Sigmoid colon (tissue), 7 donors: Measurements from ENCODE around the gene GRB7. TPM values are rescaled to one million over a fixed set of nuclear protein-coding genes. Genes with fewer than 3 reads are reported as not detected.

Experiments
- DNase-seq: peaks from one replicate; pipeline ENCODE4 v3.0.0-alpha.2; 2019
- H3K27ac ChIP-seq, 4 donors: fragments of 200-600 bp; sonication (generic); one replicate each; pipeline ENCODE4 v1.5.1; 2016 to 2019; ENCODE audit warnings: mild to moderate bottlenecking in 1 of 4
- H3K27me3 ChIP-seq, 3 donors: fragments of 200-600 bp; sonication (generic); one replicate each; pipeline ENCODE4 v1.5.1; 2019; ENCODE audit warnings: mild to moderate bottlenecking in 1 of 3
- H3K36me3 ChIP-seq, 4 donors: fragments of 200-600 bp; sonication (generic); one replicate each; pipeline ENCODE4 v1.5.1; 2016 to 2019
- H3K4me1 ChIP-seq, 4 donors: fragments of 200-600 bp; sonication (generic); one replicate each; pipeline ENCODE4 v1.5.1; 2017 to 2019
- H3K4me3 ChIP-seq, 4 donors: fragments of 200-600 bp; sonication (generic); one replicate each; pipeline ENCODE4 v1.5.1; 2017 to 2019; ENCODE audit warnings: mild to moderate bottlenecking in 2 of 4, moderate library complexity in 1 of 4
- H3K9me3 ChIP-seq, 4 donors: fragments of 200-600 bp in 3 of 4; sonication (generic) in 3 of 4; one replicate each; pipeline versions ENCODE4 v1.5.1 to v1.6.1; 2013 to 2019
- CTCF ChIP-seq, 4 experiments: fragments of 450-650 bp in 3 of 4; fragments of 200-600 bp in 1 of 4; IDR thresholded peaks; one replicate each; pipeline ENCODE4 v1.5.1; 2016 to 2019; ENCODE audit warnings: antibody characterized with exemption in 4 of 4, mild to moderate bottlenecking in 3 of 4, moderate library complexity in 2 of 4
- EP300 ChIP-seq, 4 donors: sonication (generic); formaldehyde crosslinking; IDR thresholded peaks; one replicate each; pipeline ENCODE4 v1.6.1; 2017; ENCODE audit warnings: antibody characterized with exemption in 4 of 4
- POLR2A ChIP-seq, 2 donors: fragments of 450-650 bp; IDR thresholded peaks; one replicate each; pipeline ENCODE4 v1.6.1; 2016; ENCODE audit warnings: antibody characterized with exemption in 2 of 2, mild to moderate bottlenecking in 2 of 2, moderate library complexity in 2 of 2
- POLR2AphosphoS5 ChIP-seq, 4 donors: sonication (generic); formaldehyde crosslinking; IDR thresholded peaks; one replicate each; pipeline ENCODE4 v1.6.1; 2017; ENCODE audit warnings: antibody characterized with exemption in 4 of 4
- WGBS, 2 donors: extraction: QIAGEN DNeasy Blood & Tissue Kit; methylation state at CpG; one replicate each; pipeline ENCODE4 v1.1.7; 2013; 5-methylcytosine and 5-hydroxymethylcytosine counted together
- intact Hi-C: fragments of 100-400 bp; cut with DNase I; formaldehyde crosslinking; loops from one replicate; pipeline ENCODE4 v1.15.1; 2023
- polyA plus RNA-seq, 3 donors: library from polyadenylated mRNA; stranded (reverse); fragments of 200-250 nt; gene quantifications; one replicate each; pipeline ENCODE4 v1.2.3, GENCODE V29; 2013
- total RNA-seq, 4 donors: library from RNA; depleted of rRNA; stranded (reverse); fragments of >200 nt; gene quantifications; one replicate each; pipeline ENCODE4 v1.1.0, GENCODE V29; 2016
- donor health status: healthy with polysubstance abuse.
- donor health status: Bipolar disorder and iron deficiency.
- donor health status: healthy.

The GRB7 gene
- total and polyA plus RNA-seq, 7 donors, result under 0.01 to 17.9 (median 13.2) TPM; not detected in 3

GRCh38 chr17:39701012-39701783 lies 36.5 kb upstream of the GRB7 start:
- Histone ChIP-seq H3K36me3 (no peaks in the 10 kb centered on the region), H3K27ac (peak overlapping the region; percentile 82 to 86 (median 84)), H3K4me3 (peak overlapping the region; percentile 59 to 93 (median 84)), H3K9me3 (no peaks in the 10 kb centered on the region), H3K27me3 (no peaks in the 10 kb centered on the region), H3K4me1 (peaks cover 0 to 41% (median 32%) of the 10 kb centered on the region in 4 donors)
- TF ChIP-seq EP300 (IDR thresholded peaks at IDR 0.05) (no peak), POLR2A (IDR thresholded peaks at IDR 0.05) (peak in 1 of 2 donors; percentile 77), POLR2AphosphoS5 (IDR thresholded peaks at IDR 0.05) (peak in 1 of 4 donors; percentile 24)
- intact Hi-C loops, result loop anchor here (2.0 kb wide), 1 partner anchor 28 kb away; no protein-coding TSS in a partner anchor
- no peak for DNase-seq
- WGBS, 2 donors, result 6 to 39% methylated on average over 10 of the region's 10 CpGs

DNA sequence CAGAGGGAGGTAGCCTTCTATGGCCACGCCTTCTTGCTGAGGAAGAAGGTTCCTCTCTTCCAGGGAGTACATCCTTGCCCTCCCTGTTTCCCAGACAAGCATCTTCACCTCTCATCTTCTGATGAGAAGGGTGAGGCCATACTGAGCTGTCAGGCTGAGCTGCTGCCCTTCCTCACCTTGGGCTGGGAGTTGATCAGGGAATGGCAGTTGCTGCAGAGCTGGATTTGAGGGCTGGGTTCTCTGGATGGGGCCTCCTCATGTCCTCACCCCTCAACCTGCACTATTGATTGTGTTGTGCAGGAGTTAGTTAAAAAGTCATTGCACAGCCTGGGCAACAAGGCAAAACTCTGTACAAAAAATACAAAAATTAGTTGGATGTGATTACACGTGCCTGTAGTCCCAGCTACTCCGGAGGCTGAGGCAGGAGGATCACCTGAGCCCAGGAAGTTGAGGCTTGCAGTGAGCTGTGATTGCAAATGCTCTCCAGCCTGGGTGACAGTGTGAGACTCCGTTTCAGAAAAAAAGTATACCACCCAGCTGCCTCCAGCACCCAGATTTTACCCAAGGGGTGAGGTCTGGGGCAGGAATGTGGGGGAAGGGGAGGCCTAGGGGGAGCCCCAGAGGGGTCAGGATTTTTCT lies 35.8 kb upstream of the GRB7 start:
- Histone ChIP-seq H3K4me1 (peaks cover 0 to 41% (median 32%) of the 10 kb centered on the region in 4 donors), H3K27me3 (no peaks in the 10 kb centered on the region), H3K4me3 (peak overlapping the region in 1 of 4 donors; percentile 93), H3K36me3 (peaks cover 0 to 1% (median under 1%) of the 10 kb centered on the region in 4 donors), H3K27ac (peak overlapping the region in 2 of 4 donors; percentile 82 to 84), H3K9me3 (no peaks in the 10 kb centered on the region)
- intact Hi-C loops, result loop anchor here (2.0 kb wide), 1 partner anchor 27 kb away; no protein-coding TSS in a partner anchor
- TF ChIP-seq CTCF (IDR thresholded peaks at IDR 0.05) (no peak), POLR2A (IDR thresholded peaks at IDR 0.05) (no peak), EP300 (IDR thresholded peaks at IDR 0.05) (no peak), POLR2AphosphoS5 (IDR thresholded peaks at IDR 0.05) (no peak)
- 47 to 73% methylated on average over 4 of the region's 4 CpGs for WGBS, 2 donors
- DNase-seq, result no peak

- Histone ChIP-seq H3K9me3 (no peaks in the 10 kb centered on the region), H3K36me3 (peaks cover 0 to 14% (median 10%) of the 10 kb centered on the region in 4 donors), H3K27me3 (no peaks in the 10 kb centered on the region), H3K4me3 (no peak overlapping the region), H3K4me1 (peaks cover 0 to 41% (median 32%) of the 10 kb centered on the region in 4 donors), H3K27ac (no peak overlapping the region)
- WGBS, 2 donors, result 20 to 61% methylated on average over 12 of the region's 12 CpGs
- TF ChIP-seq EP300 (IDR thresholded peaks at IDR 0.05), result no peak
- TF ChIP-seq CTCF (IDR thresholded peaks at IDR 0.05), result no peak
- no peak for TF ChIP-seq POLR2AphosphoS5 (IDR thresholded peaks at IDR 0.05)
- TF ChIP-seq POLR2A (IDR thresholded peaks at IDR 0.05), result no peak
- intact Hi-C loops, result no loop called here
- no peak for DNase-seq
These were observed 34.5 kb upstream of the GRB7 start for GRCh38 chr17:39702901-39703893.

- TF ChIP-seq EP300 (IDR thresholded peaks at IDR 0.05) (no peak), POLR2AphosphoS5 (IDR thresholded peaks at IDR 0.05) (no peak), CTCF (IDR thresholded peaks at IDR 0.05) (no peak), POLR2A (IDR thresholded peaks at IDR 0.05) (no peak)
- intact Hi-C loops, result no loop called here
- Histone ChIP-seq H3K4me1 (peaks cover 0 to 41% (median 32%) of the 10 kb centered on the region in 4 donors), H3K27me3 (no peaks in the 10 kb centered on the region), H3K36me3 (peaks cover 0 to 21% (median 17%) of the 10 kb centered on the region in 4 donors), H3K27ac (no peak overlapping the region), H3K4me3 (no peak overlapping the region), H3K9me3 (no peaks in the 10 kb centered on the region)
- WGBS, 2 donors, result 63 to 80% methylated on average over 5 of the region's 5 CpGs
- DNase-seq, result no peak
These were observed 33.8 kb upstream of the GRB7 start for GRCh38 chr17:39703913-39704312.
